Peyer's patch (tissue), 4 donors: ENCODE data around the gene NXPH4. TPM values are rescaled to one million over a fixed set of nuclear protein-coding genes. Genes with fewer than 3 reads are reported as not detected.

Source experiments
- DNase-seq, 3 donors: peaks; one replicate each; pipeline ENCODE4 v3.0.0-alpha.2; 2017 to 2019
- H3K27ac ChIP-seq, 4 donors: fragments of 200-600 bp; sonication (generic); one replicate each; pipeline ENCODE4 v1.5.1; 2016 to 2019
- H3K27me3 ChIP-seq, 2 donors: fragments of 200-600 bp; sonication (generic); one replicate each; pipeline ENCODE4 v1.5.1; 2019
- H3K36me3 ChIP-seq, 3 donors: fragments of 200-600 bp; sonication (generic); one replicate each; pipeline ENCODE4 v1.5.1; 2016 to 2019
- H3K4me1 ChIP-seq, 4 donors: fragments of 200-600 bp; sonication (generic); one replicate each; pipeline ENCODE4 v1.5.1; 2016 to 2019
- H3K4me3 ChIP-seq, 4 donors: fragments of 200-600 bp; sonication (generic); 1 replicate in 3 of 4; 2 replicates in 1 of 4; pipeline ENCODE4 v1.5.1; 2016 to 2019; ENCODE audit warnings: mild to moderate bottlenecking in 1 of 4
- H3K9me3 ChIP-seq, 4 donors: fragments of 200-600 bp; sonication (generic); one replicate each; pipeline ENCODE4 v1.5.1; 2016 to 2019; ENCODE audit warnings: mild to moderate bottlenecking in 1 of 4
- POLR2A ChIP-seq, 2 donors: fragments of 450-650 bp; IDR thresholded peaks; one replicate each; pipeline ENCODE4 v1.5.1; 2017; ENCODE audit warnings: antibody characterized with exemption in 2 of 2, mild to moderate bottlenecking in 2 of 2, moderate library complexity in 2 of 2
- total RNA-seq, 4 donors: library from RNA; depleted of rRNA; stranded (reverse); fragments of >200 nt; gene quantifications; one replicate each; pipeline ENCODE4 v1.1.0, GENCODE V29; 2016
- TF ChIP-seq, protein P1 (sequence below), 6 experiments: fragments of 450-650 bp in 4 of 6; fragments of 200-600 bp in 2 of 6; sonication (generic) in 1 of 6; IDR thresholded peaks; one replicate each; pipeline ENCODE4 v1.5.1; 2017 to 2019; ENCODE audit warnings: antibody characterized with exemption in 6 of 6, mild to moderate bottlenecking in 3 of 6, moderate library complexity in 1 of 6

Gene NXPH4
- total RNA-seq, 4 donors from 2014 or later: not detected

DNA sequence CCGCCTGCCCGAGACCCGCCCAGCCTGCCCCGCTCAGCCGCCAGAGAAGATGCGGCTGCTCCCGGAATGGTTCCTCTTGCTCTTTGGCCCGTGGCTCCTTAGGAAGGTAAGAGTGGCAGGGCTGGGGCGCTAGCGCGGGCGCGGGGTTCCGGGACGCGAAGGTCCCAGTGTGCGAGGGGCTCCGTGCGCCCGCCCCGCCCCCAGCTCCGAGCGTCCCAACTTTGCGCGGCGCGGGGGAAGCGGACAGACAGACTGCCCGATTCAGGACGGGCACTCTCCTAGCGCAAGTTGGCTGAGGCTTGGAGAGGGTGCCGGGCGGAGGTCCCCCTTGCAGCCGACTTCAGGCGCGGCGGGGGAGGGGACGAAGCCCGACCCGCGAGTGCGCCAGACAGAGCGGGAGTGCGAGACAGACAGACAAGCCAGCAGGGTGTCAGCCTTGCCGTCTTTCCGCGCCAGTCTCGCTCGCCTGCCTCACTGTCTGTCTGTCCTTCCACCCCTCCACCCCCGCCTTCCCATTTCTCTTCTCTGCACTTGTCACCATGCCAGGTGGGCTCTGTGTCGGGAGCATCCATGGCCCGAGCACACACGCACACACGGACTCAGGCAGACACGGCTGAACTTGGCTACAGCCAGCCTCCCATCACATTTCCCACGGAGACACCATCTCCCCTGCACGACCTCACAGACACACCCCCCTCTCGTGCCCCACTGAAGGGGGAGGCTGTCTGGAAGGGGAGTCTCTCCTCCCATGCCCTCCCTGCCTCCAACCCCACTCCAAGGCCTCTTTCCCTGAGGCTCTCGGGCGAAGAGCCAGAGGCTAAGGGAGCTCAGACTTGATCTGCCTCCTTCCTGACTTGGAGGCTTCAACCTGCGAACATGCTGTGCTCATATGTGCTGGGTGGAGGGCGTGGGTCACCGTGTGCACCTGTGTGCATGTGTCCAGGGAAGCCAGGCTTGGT, 606 bp downstream of the NXPH4 start:
- H3K4me3 ChIP-seq: peak overlapping the region; percentile 28 to 55 (median 50)
- peaks cover 0 to 69% of the 10 kb centered on the region in 2 donors for H3K27me3 ChIP-seq
- peaks cover 0 to 38% (median 21%) of the 10 kb centered on the region in 4 donors for H3K4me1 ChIP-seq
- no peak for TF ChIP-seq POLR2A (IDR thresholded peaks at IDR 0.05)
- TF ChIP-seq, protein P1, sequence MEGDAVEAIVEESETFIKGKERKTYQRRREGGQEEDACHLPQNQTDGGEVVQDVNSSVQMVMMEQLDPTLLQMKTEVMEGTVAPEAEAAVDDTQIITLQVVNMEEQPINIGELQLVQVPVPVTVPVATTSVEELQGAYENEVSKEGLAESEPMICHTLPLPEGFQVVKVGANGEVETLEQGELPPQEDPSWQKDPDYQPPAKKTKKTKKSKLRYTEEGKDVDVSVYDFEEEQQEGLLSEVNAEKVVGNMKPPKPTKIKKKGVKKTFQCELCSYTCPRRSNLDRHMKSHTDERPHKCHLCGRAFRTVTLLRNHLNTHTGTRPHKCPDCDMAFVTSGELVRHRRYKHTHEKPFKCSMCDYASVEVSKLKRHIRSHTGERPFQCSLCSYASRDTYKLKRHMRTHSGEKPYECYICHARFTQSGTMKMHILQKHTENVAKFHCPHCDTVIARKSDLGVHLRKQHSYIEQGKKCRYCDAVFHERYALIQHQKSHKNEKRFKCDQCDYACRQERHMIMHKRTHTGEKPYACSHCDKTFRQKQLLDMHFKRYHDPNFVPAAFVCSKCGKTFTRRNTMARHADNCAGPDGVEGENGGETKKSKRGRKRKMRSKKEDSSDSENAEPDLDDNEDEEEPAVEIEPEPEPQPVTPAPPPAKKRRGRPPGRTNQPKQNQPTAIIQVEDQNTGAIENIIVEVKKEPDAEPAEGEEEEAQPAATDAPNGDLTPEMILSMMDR (IDR thresholded peaks at IDR 0.05): no peak
- peaks cover 0 to 7% (median 0%) of the 10 kb centered on the region in 3 donors for H3K36me3 ChIP-seq
- H3K27ac ChIP-seq: no peak overlapping the region
- no peaks in the 10 kb centered on the region for H3K9me3 ChIP-seq
- DNase-seq: no peak

DNA sequence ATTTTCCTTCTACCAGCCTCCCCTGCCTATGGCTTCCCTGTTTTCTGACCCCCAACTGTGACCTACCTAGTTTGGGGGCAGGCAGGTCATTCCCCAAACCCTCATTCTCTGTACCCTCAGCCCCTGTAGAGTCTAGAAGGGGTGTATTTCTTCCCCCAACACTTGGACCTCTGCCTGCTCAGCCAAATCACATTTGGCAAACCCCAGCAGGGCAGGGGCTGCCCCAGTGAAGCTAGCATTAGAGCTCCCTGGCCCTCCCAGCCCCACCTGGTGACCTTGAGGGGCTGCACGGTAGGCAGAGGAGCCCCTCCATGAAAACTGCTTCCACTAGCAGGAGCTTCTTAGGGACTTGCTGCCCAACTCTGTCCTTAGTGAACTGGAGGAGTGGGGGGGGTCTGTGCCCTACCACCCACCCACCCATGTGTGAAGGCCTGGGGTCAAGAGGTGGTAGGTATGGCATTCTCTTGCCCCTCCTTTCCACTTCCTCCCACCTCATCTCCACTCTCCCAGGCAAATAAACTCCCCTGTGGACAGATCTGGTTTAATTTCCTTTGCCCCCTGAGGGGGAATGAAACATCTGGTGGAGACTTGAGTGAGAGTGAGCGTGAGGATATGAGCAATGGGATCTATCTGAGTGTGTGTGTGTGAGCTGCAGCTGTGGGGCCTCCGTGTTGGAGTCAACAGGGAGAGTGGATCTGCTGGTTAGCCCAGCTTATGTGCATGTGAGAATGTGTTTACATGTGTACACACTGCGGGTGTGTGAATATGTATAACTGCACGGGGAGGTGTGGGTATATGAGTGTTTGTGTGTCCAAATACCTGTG, 1.6 kb downstream of the NXPH4 start:
- TF ChIP-seq POLR2A (IDR thresholded peaks at IDR 0.05): no peak
- TF ChIP-seq, protein P1 (IDR thresholded peaks at IDR 0.05): no peak
- Histone ChIP-seq H3K36me3 (no peaks in the 10 kb centered on the region), H3K27ac (no peak overlapping the region), H3K27me3 (peaks cover 0 to 78% of the 10 kb centered on the region in 2 donors), H3K4me1 (peaks cover 0 to 38% (median 21%) of the 10 kb centered on the region in 4 donors), H3K9me3 (no peaks in the 10 kb centered on the region), H3K4me3 (no peak overlapping the region)
- DNase-seq: no peak

DNA sequence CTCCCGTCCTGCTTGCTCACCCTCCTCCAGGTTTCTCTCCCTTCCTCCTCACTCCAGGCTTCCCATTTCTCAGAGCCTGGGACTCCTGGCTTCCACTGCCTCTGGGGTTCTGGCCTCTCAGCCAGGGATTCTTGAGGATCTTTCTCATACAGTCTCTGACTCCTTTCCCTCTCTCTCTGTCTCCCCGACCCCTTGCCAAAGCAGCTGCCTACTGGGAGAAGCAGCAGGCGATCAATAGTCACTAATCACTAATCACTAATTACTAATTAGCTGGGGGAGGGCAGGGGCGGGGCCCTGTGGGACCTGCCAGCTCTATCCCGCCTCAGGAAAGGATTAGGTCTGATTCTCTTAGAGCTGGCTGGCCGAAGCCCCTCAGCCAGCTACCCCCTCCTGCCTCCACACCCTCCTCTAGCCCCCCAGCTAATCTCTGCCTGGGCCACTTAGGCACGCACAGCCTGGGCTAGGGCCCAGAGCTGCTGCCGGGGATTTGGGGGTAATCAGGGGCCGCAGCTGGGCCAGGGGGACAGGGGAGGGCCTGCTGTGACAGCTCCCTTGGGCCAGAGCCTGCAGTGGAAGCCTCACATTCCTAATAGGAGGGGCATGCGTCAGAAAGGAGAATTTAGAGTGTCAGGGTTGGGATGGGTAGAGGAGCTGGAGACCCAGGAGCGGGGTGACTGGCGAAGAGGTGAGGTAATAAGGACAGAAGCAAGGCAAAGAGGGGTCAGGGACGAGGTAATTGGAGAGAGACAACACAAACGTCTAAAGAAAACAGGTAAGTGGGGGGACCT, 2.8 kb downstream of the NXPH4 start:
- Histone ChIP-seq H3K4me3 (no peak overlapping the region), H3K9me3 (no peaks in the 10 kb centered on the region), H3K27me3 (peaks cover 0 to 85% of the 10 kb centered on the region in 2 donors), H3K36me3 (no peaks in the 10 kb centered on the region), H3K27ac (no peak overlapping the region), H3K4me1 (peaks cover 0 to 29% (median 20%) of the 10 kb centered on the region in 4 donors)
- DNase-seq: no peak
- TF ChIP-seq, protein P1 (IDR thresholded peaks at IDR 0.05): no peak
- no peak for TF ChIP-seq POLR2A (IDR thresholded peaks at IDR 0.05)

DNA sequence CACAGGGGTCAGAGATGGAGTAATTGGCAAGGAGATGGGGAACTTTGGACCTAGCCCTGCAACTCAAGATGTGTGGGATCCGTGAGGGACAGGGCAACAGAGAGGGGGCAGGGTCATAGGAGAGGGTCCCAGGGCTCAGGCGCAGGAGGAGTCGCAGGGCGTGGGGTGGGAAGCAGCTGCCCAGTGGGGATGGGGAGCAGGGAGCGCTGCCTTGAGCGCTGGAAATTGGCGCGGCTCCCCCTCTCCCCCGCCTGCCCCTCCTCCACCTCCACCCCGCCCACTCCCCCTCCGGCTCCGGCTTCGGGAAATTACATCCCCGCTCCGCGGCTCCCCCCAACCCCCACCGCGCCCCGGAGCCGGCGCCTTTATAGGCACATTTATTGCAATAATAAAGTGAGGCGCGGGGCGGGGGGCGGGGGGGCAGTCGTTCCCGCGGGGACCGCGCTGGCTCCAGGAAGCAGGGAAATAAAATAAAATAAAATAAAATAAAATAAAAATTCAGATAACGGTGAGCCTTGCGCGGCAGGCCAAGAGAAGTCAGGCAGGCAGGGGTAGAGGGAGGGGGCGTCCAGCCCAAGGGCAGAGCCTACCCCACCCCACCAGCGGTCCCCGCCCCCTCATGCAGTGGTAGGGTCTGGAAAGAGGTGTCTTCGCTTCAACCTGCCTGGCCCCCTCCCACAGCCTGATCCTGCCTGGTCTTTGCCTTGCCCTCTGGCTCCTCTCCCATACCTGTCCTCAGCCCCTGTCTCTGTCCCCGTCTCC, 3.6 kb downstream of the NXPH4 start:
- TF ChIP-seq, protein P1 (IDR thresholded peaks at IDR 0.05): no peak
- TF ChIP-seq POLR2A (IDR thresholded peaks at IDR 0.05): no peak
- no peak overlapping the region for H3K4me3 ChIP-seq
- H3K27me3 ChIP-seq: peaks cover 0 to 82% of the 10 kb centered on the region in 2 donors
- H3K36me3 ChIP-seq: no peaks in the 10 kb centered on the region
- H3K9me3 ChIP-seq: peaks cover 0 to 5% (median 0%) of the 10 kb centered on the region in 4 donors
- peaks cover 0 to 30% (median 23%) of the 10 kb centered on the region in 4 donors for H3K4me1 ChIP-seq
- no peak overlapping the region for H3K27ac ChIP-seq
- no peak for DNase-seq
